NCI-H345 treated with DMSO at 0.1 percent for 48 hours (cell line): ENCODE results near the gene HAUS2.
A peak's percentile ranks its signal among the peaks of the same experiment; 100 is the strongest.
"Not testable (repeated sequence)": the region's sequence is repeated elsewhere in the genome, so short reads cannot be mapped to it uniquely, and the experiment has no call there.

Experiments
- DNase-seq: peaks from one replicate; lab custom pipeline; 2025; ENCODE audit not compliant: unreplicated experiment; lab: John Stamatoyannopoulos, UW

The HAUS2 gene

DNA sequence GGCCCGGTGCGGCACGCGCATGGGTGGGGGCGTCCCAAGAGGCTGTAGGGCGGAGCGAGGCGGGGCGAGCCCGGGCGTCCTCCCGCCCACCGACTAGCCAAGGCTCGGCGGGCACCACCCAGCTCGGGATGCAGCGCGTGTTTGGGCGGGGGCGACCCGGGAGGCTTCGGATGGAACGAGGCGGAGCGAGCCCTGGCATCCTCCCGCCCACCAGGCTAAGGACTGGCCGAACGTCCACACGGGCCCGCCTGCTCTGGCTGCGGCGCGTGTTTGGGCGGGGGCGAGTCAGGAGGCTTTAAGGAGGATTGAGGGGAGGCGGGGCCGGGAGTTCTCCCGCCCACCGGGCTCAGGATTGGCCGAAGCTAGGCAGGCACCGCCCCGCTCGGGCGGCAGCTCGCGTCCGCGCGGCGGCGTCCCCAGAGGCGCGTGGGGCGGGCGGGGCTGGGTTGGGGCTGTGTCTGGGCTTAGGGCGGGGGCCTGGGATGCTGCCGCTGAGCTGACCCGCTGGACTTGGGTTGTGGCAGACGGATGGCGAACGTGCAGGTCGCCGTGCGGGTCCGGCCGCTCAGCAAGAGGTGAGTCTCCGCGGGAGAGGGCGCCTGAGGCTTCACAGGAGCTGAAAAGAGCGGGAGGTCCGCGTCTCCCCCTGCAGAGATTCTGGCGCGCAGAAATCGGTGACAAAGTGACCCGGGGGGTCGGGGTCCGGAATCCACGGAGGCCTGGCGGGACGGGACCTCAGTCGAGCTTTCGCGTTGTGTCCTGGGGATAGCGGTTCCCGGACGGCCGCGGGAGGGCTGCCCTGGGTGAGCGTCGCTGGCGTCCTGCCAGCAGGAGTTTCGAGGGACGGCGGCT, 26.8 kb downstream of the HAUS2 start, which contains the start of gene STARD9:
Gene STARD9 (plus strand): TSS at position 419 of the 852 bp plus-strand sequence. CDS start 110 bp downstream, at position 529.
- DNase-seq: peak; percentile 72

DNA sequence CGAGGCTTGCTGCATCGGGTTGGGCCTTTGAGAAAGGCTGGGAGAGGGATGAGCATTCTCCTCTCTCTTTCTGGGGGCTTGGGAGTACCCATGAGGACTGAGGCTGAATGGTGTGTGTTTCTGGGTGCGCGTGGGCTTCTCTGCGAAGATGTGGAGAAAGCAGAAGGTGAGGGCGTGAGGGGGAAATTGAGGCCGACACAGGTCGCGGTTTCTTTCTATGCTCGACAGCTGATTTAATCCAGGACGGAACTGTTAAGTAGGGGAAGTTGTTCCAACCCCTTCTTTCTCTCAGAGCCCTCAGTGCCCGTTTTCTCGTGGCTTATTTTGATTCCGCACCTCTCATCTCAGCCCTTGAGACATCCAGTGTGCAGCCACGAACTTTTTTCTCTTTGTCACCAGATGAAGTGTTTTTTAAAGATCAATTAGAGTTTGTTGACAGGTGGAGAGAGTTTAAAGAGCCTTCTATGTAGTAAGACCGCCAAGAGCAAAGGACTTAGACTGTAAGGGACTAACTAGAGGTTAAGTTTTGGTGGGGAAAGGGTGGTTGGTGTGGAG, 27.5 kb downstream of the HAUS2 start:
- no peak for DNase-seq

DNA sequence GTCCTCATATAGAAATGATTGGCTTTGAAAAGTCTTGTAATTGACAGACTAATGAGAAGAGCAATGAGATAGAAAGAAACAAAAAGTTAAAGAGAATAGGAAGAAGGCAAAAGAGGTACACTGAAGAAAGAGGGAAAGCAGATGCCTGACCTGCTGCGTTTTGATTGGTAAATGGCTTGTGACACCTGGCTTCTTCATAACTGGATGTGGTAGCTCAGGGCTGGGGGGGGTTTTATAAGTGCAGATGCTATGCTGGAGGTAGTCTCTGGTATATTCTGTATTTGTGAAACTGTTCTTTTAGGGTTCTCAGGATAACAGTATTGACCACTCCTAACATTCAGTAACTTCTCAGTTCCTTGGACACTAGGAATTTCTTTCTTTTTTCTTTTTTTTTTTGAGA, 28.1 kb downstream of the HAUS2 start:
- DNase-seq: no peak

DNA sequence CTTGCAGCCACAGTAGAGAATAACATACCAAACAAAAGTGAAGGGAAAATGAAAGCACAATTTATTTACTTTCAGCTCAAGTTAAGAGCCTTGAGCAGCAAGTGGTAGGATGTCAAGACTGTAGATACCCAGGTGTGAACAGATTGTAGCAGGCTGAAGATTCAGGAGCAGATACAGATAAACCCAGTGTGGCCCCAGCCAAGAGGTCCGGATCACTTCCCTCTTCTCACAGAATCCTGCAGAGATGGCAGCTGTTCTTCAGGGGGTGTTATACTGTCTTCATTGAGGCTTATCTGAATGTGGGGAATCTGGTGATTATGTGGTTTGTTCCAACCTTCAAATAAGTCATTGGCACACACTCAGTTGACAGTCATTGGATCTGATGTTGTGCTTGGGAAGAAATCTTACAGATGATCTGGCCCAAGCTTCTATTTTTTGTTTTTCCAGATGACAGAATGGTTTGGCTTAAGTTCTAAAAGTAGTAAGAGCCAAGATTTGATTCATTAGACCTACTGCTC, 28.9 kb downstream of the HAUS2 start:
- DNase-seq: no peak

DNA sequence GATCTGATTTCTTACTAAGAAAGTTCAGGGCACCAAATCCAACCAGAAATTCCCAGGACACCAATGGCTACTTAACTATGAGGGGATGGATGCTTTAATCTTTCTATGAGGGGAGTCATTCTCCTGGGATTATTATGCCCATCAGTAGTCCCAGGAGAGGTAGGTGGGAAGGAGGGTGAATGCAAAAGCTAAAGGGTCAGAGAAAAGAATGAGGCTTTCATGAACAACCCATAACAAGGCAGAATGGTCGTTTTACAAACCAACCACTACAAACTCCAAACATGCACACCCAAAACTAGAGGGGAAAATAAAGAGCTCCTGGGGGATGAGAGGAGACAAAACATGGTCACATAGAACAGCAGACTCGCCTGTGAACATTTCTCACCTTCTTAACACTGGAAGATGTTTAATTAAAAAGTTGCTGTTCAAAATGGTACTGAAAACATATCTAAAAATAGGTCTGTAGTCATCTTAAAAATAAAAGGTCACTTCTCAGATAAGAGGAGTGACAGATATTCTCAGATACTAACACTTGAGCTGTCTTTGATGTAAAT, 30.4 kb downstream of the HAUS2 start:
- no peak for DNase-seq

DNA sequence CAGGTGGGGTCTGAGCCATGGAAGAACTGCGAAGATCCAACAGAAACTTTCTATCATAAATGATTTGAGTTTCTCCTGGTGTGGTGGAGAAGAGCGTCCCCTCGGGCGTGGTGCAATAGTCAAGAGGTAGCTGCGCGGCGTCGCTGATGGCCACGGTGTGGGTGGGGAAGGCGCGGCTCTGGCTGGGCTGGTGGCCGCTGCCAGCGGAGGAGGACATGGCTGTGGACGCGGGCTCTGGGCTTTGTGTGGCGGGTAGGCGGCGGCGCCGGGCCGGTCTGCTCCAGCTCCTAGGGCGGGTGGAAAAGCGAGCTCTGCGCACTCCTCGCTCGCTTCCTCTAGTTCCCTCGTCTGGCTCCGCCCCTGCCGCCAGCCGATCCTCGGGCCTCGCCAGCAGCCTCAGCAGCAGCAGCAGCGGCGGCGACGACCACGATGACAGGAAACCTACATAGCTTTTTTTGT, 32.7 kb downstream of the HAUS2 start:
- DNase-seq: peak; percentile 46

DNA sequence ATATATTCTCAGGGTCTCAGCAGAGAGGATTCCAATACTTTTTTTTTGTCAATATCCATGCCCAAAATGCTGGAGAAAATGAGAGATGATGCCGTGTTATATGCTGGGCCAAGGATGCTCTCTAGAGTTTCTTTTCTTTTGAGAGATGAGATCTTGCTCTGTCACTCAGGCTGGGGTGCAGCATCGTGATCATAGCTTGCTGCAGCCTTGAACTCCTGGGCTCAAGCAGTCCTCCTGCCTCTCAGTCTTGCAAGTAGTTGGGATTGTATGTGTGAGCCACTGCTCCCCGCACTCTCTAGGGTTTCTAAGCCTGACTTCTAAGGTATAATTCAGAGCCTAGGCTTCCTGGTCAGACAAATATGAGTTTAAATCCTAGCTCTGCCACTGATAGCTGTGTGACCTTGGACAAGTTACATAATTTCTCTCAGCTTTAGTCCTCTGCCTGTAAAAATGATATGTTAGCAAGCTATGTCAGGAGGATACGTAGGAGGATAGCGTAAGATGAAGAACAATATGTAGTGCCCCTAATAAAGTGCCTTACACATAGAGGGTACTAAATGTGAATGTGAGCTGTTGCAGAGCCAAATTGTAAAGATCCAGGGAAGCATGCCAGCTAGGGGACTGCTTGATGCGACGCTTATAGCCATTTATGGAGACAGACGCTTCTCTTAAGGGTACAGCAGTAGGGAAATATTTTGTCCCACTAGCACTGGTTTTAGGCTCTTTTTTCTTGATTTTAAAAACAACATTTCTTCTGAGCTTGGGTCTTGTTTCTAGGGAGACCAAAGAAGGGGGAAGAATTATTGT, 34.1 kb downstream of the HAUS2 start:
- no peak for DNase-seq

DNA sequence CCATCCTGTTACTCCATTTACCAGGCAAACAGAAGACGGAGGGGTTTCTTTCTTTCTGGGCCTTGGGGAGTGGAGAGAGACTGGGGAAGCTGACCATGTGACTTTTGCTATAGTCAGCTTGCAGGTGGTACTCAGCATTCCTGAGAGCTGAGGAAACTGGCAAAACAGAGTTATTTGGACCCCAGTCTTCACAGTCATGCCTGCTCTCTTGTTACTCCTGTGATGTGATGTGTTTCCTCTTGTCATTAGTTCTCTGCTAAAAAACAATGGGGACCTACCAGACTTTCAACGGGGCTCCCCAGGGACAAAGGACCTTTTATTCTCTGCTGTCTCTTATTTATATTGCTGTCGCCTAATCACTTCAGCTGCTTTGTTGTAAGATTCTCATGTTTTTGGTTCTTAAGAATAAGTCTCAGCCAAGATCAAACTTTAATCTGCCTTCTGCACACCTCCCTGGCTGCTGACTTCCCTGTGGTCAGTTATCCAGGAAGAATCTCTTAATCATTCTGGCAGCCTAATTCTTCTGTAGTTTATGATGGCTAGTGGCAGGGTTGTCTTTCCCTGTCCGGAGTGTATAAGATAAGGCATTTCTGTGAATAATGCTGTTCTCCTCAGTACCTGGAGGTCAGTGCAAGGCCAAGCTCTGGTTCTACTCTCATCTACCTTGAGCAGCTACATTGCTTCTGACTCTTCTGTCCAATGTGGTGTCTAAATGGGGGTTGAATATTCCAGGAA, 35.6 kb downstream of the HAUS2 start:
- no peak for DNase-seq

DNA sequence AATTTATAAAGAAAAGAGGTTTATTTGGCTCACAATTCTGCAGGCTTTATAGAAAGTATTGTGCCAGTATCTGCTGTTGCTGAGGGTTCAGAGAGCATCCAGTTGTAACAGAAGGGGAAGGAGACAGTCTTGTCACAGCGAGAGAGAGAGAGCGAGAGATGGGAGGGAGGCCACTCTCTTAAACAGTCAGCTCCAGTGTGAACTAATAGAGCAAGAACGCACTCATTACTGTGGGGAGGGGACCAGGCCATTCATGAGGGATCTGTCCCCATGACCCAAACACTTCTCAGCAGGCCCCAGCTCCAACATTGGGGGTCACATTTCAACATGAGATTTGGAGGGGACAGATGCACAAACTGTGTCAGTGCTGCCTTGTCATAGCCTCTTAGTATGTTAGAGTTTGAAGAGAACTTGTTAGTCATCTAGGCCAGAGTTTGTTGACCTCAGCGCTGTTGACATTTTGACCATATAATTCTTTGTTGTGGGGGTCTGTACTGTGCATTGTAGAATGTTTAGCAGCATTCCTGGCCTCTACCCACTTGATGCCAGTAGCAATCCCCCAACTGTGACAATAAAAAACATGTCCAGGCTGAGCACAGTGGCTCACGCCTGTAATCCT, 42.1 kb downstream of the HAUS2 start:
- no peak for DNase-seq

DNA sequence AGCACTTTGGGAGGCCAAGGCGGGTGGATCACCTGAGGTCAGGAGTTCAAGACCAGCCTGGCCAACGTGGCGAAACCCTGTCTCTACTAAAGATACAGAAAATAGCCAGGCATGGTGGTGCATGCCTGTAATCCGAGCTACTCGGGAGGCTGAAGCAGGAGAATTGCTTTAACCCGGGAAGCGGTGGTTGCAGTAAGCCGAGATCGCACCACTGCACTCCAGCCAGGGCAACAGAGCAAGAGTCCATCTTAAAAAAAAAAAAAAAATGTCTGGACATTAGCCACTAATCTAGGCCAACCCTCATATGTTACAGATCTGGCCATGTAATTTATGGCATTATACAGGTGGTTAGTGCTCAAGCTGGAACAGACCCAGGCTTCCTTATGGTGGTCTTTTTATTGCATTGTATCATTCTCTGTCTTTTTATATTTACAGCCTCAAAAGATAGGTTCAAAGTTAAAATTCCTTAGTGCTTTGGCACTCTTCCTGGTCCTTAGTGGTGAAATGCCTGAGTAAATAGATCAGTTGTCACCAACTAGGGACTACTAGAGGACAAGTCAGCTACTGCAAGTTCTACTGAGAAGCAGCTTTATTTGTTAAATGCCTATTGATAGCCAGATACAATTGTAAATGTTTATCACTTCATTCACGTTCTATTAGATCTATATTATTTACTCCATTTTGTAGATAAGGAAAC, 42.7 kb downstream of the HAUS2 start:
- DNase-seq: no peak

DNA sequence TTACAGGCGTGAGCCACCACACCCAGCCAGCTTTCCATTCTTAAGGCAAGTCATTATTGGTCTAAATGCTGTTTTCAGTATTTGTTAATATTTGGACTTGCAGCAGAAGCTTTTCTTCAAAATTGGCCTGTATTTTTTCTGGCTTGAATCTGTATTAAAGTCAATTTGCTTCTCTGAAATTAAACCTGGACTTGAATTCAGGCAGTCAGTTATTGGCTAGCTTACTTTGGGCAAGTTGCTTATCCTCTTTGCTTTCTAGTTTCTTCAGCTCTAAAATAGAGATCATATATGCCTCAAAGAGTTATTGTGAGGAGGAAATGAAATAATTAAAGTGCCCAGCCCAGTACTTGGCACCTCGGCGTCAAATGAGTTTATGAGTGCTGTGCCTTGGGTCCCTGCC, 44.1 kb downstream of the HAUS2 start:
- DNase-seq: no peak

DNA sequence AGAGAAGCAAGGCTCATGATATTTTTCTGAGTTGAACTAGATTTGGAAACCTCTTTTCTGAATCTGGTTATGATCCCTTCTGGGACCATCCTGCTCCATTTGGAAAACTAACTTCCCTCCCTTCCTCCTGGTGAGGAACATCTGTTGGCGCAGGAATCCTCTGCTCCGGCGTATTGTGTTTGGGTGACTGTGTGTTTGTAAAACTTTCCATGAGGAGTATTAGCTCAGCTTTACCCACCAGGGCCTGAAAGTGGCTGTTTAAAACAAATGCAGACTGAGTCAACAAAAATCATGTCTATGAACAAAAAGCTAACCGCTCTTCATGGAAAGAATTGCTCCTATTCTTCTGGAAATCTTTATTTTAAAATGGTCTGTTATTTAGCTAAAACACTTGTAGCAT, 44.5 kb downstream of the HAUS2 start:
- DNase-seq: no peak

DNA sequence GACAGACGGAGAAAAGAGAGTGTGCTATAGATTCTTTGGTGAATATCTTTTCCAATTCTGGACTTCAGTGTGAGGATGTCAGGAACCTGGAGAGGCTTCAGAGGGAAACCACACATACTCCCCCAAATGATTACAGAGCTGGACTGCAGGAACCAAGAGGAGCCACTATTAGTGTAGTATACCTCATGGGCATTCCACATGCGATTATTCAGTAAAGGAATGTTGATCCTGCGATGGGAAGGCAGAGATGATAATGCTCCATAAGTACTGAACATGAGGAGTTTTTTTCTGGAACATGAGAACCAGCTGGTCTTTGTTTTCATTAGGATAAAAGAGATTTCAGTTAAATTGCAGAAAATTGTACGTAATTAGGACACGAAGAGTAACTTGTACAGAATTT, 45.5 kb downstream of the HAUS2 start:
- DNase-seq: no peak

DNA sequence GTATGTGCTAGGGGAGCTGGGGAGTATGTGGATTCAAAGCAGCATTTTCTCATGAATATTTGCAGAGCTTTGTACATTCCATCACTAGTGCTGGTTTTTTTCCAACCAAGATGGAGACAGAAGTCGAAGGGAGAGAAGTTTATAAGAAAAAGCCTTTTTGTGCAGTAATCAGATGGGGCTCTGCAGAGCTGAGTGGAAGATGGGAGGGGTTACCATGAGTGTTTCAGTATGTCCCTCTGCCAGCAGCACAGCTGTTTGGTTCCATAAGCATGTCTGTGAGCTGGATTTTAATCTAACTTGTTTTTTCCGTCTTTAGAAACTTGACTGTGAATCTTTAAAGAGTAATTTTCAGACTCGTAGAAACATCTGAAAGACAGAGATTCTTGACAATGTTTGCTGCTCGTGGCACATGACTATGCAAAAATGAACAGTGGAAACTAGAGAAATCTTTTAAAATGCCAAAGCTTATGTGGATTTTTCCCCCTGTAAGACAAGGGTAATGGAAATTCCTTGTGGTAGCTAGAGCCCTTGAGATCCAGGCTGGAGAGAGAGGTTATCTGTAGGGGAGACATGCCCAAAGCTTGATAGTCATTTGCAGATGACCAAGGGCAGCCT, 47.1 kb downstream of the HAUS2 start:
- no peak for DNase-seq

DNA sequence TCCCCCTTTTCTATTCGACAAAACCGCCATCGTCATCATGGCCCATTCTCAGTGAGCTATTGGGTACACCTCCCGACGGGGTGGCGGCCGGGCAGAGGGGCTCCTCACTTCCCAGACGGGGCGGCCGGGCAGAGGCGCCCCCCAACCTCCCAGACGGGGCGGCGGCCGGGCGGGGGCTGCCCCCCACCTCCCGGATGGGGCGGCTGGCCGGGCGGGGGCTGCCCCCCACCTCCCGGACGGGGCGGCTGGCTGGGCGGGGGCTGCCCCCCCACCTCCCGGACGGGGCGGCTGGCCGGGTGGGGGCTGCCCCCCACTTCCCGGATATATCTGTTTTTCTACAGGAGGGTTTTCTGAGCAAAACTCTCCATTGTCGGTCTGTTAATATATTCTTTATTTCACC, 52.7 kb downstream of the HAUS2 start:
- DNase-seq: not testable (repeated sequence)

DNA sequence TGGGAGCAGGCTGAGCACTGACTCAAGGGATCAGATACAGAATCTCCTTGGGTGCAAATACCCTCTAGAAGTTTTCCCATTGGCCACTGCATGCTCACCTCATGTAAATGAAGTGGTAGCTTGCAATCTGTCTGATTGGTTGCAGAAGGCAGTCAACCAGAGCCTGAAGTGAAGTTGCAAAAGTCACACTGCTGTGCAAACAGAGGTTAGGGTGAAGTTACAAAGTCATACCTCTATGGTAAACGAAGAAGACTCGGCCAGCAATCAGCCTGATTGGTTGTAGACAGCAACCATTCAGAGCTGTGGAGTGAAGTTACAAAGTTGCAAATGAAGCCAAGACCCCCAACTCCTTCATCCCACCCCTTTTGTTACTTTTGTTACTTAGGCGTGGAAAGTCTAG, 53.9 kb downstream of the HAUS2 start:
- no peak for DNase-seq

DNA sequence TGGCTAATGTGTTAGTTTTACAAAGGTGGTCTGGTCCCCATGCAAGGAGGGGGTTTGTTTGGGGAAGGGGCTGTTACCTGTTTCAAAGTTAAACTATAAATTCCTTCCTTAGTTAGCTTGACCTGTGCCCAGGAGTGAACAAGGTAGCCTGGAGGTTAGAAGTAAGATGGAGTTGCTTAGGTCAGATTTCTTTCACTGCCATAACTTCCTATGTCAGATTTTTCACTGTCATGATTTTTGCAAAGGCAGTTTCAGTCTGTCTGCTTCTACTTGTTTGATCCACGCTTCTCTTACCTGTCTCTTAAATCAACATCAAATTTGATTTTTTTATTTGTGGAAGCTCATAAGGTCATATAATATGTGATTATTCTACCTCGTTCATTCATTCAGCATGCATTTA, 55.3 kb downstream of the HAUS2 start:
- no peak for DNase-seq

DNA sequence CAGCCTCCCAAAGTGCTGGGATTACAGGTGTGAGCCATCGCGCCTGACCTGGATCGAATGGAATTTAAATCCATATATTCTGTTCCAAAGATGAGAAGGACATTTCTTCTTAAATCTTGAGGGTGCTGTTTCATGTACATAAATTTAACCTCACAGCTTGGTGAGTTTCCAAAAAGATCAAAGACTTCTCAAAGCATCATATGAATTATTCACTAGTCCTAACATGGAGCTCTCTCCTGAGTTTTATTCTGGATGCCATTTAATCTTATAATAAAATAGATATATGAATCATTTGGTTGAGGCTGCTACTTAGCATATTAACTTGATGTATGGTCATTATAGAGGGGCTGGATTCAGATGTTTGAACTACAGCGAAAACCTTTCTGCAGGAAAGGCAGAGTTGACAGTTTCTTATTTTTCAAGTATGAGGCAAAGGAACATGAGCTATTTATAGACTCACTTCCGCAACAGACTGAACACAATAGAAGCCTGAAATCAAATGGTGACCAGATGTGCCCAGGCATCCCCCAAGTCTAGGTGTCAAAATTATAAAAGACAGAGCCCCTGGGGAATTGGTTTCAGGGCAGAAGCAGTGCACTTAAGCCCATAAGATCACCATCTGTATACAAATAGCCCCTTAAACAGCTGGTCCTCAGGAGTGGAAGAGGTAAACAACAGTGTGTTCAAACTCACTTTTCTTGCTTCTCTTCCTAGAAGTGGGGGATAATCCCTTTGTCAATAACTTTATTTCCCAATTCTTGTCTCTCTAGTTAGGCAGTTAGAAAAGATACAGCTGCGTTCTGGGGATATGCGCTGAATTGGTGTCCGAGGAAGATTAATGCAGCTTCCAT, 56.5 kb downstream of the HAUS2 start:
- DNase-seq: no peak
